Skeletal muscle satellite cell (primary cell): ENCODE results near the gene CORO7.

ENCODE experiments used
- H3K27me3 ChIP-seq: 2 replicates; pipeline ENCODE4 v1.7.0; 2013; ENCODE audit warnings: low read length; ENCODE audit not compliant: control insufficient read depth, insufficient read depth
- H3K36me3 ChIP-seq: 2 replicates; pipeline ENCODE4 v1.7.0; 2013; ENCODE audit warnings: mild to moderate bottlenecking, control low read depth, low read length; ENCODE audit not compliant: insufficient read depth
- H3K4me1 ChIP-seq: 2 replicates; pipeline ENCODE4 v1.7.0; 2013; ENCODE audit warnings: low read length; ENCODE audit not compliant: control insufficient read depth, insufficient read depth
- H3K4me2 ChIP-seq: 2 replicates; pipeline ENCODE4 v1.7.0; 2013; ENCODE audit warnings: mild to moderate bottlenecking, low read length
- H3K4me3 ChIP-seq: 2 replicates; pipeline ENCODE4 v1.7.0; 2013; ENCODE audit warnings: low read length
- H3K9ac ChIP-seq: 2 replicates; pipeline ENCODE4 v1.7.0; 2013; ENCODE audit warnings: mild to moderate bottlenecking, low read depth, low read length, moderate library complexity
- H3K9me3 ChIP-seq: replicated peaks from 2 replicates; pipeline ENCODE4 v1.7.0; 2013; ENCODE audit warnings: mild to moderate bottlenecking, control low read depth, low read length

Gene CORO7

DNA sequence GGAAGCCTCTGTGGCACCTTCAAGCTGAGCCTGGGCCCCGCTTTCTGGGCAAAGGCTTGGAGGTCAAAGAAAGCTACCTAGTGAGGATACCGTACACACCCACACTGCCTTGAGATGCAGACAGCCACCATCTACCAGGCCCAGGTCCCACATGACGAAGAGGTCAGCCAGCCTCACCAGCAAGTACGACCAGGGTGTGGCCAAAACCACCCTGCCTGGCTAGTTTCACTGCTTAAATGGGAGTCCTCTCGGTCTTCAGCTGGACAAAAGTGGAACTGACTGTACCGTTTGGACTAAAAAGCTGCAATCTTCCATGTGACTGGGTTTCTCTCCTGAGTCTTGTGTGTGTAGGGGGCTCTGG, 23.2 kb downstream of the CORO7 start:
- no peaks in the 10 kb centered on the region for H3K27me3 ChIP-seq
- H3K4me2 ChIP-seq = no peak overlapping the region
- no peaks in the 10 kb centered on the region for H3K9me3 ChIP-seq
- no peak overlapping the region for H3K4me3 ChIP-seq
- no peak overlapping the region for H3K9ac ChIP-seq
- H3K36me3 ChIP-seq = peaks cover 11% of the 10 kb centered on the region
- peaks cover 15% of the 10 kb centered on the region for H3K4me1 ChIP-seq

DNA sequence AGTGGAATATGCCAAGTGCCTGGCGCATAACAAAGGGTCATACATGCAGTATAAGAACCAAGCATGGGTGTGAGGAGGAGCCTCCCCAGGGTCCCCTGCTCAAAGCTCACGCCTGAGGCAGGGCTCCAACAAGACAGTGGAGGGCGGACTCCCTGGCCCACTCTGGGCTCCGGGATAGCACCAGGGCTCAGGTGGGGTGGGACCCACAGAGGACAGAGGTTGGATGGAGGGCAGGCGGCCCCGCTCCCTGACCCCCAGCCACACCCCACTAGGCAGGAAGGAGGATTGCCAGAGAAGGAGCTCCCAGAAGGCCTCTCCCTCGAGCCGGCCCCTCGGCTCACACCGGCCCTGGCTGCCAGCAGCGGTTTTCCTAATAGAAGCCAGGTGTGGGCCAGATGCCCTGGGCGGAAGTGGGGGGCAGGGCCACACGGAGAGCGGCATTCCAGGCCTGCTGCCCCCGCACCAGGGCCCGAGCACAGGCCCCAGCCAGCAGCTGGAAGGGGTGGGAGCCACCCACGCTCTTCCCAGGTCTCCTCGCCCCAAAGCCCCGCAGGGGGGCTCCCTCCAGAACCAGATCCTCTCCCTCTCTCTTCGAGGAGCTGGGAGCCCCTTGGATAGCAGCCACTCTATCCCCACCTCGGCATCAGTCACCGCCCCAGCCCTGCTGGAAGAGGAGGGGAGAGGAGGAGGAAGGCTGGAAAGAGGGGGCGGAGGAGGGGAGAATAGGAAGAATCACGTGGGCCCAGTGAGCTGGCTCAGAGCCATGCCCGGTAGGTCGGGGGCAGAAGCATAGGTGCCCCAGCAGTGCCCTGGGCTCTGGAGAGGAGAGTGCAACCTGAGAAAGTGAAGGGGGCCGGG, 23.8 kb downstream of the CORO7 start:
- Histone ChIP-seq H3K36me3 (peaks cover 11% of the 10 kb centered on the region), H3K4me1 (peaks cover 17% of the 10 kb centered on the region)

GRCh38 chr16:4391631-4392381, 24.6 kb downstream of the CORO7 start:
- Histone ChIP-seq H3K4me1 (peaks cover 25% of the 10 kb centered on the region), H3K36me3 (peaks cover 8% of the 10 kb centered on the region), H3K27me3 (no peaks in the 10 kb centered on the region), H3K9me3 (no peaks in the 10 kb centered on the region), H3K4me3 (no peak overlapping the region), H3K4me2 (no peak overlapping the region), H3K9ac (no peak overlapping the region)

More for the DNA sequence above, 23.8 kb downstream of the CORO7 start:
- Histone ChIP-seq H3K4me2 (no peak overlapping the region), H3K27me3 (no peaks in the 10 kb centered on the region), H3K4me3 (no peak overlapping the region), H3K9ac (no peak overlapping the region), H3K9me3 (no peaks in the 10 kb centered on the region)

DNA sequence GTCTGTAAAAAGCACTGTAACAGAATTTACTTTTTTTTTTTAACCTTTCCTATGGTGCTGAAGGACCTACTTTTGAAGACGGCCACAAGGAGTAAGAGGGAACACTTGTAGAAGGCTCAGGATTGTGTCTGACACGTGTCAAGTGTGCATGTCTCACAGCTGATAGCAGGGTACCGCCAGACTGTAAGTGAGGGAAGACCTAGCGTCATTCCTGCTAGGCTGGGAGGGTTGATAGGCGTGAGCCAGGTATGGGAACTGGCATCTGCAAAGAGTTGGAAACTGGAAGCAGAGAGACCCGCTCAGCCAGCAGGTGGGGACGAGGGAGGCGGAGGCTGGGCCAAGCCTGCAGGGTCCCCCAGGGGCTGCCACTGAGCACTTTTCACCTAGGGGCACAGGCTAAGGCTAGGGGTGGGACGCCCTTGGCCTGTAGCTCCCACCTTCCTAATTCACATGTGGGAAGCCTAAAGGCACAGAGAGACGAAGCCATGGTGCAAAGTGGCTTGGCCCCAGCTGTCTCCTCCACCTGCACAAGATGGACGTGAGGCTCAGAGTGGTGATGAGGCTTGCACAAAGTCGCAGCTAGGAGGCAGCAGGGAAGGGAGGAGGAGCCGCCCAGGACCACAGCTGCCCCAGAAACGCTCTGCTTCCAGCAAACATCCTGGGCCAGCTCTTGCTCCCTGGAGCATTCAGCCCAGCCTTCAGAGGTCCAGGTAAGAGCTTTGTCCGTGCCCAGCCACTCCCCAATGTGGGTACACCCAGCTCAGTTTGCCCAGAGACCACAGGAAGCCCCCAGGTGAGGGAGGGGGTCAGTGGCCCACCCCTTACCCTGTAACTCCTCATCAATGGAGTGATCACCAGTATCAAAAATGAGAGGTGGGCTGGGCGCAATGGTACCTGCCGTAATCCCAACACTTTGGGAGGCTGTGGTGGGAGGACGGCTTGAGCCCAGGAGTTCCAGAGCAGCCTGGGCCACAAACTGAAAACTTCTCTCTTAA, 25.8 kb downstream of the CORO7 start:
- H3K27me3 ChIP-seq = no peaks in the 10 kb centered on the region
- H3K4me1 ChIP-seq = peaks cover 37% of the 10 kb centered on the region
- H3K9me3 ChIP-seq = no peaks in the 10 kb centered on the region
- no peak overlapping the region for H3K4me3 ChIP-seq
- H3K36me3 ChIP-seq = peaks cover 8% of the 10 kb centered on the region
- H3K4me2 ChIP-seq = no peak overlapping the region
- H3K9ac ChIP-seq = no peak overlapping the region

- H3K27me3 ChIP-seq = no peaks in the 10 kb centered on the region
- peaks cover 37% of the 10 kb centered on the region for H3K4me1 ChIP-seq
- H3K9ac ChIP-seq = no peak overlapping the region
- no peaks in the 10 kb centered on the region for H3K9me3 ChIP-seq
- H3K36me3 ChIP-seq = peaks cover 8% of the 10 kb centered on the region
- no peak overlapping the region for H3K4me3 ChIP-seq
- no peak overlapping the region for H3K4me2 ChIP-seq
These were observed 27.1 kb downstream of the CORO7 start for GRCh38 chr16:4389051-4389955.

- no peak overlapping the region for H3K4me2 ChIP-seq
- H3K4me3 ChIP-seq = no peak overlapping the region
- peaks cover 37% of the 10 kb centered on the region for H3K4me1 ChIP-seq
- no peaks in the 10 kb centered on the region for H3K27me3 ChIP-seq
- H3K36me3 ChIP-seq = peaks cover 15% of the 10 kb centered on the region
- H3K9me3 ChIP-seq = no peaks in the 10 kb centered on the region
- no peak overlapping the region for H3K9ac ChIP-seq
These were observed 27.9 kb downstream of the CORO7 start for GRCh38 chr16:4388271-4389021.

- Histone ChIP-seq H3K36me3 (peaks cover 18% of the 10 kb centered on the region), H3K9me3 (no peaks in the 10 kb centered on the region), H3K27me3 (no peaks in the 10 kb centered on the region), H3K4me1 (peaks cover 31% of the 10 kb centered on the region), H3K9ac (no peak overlapping the region), H3K4me3 (no peak overlapping the region), H3K4me2 (no peak overlapping the region)
These were observed 28.6 kb downstream of the CORO7 start for GRCh38 chr16:4387781-4388180.

DNA sequence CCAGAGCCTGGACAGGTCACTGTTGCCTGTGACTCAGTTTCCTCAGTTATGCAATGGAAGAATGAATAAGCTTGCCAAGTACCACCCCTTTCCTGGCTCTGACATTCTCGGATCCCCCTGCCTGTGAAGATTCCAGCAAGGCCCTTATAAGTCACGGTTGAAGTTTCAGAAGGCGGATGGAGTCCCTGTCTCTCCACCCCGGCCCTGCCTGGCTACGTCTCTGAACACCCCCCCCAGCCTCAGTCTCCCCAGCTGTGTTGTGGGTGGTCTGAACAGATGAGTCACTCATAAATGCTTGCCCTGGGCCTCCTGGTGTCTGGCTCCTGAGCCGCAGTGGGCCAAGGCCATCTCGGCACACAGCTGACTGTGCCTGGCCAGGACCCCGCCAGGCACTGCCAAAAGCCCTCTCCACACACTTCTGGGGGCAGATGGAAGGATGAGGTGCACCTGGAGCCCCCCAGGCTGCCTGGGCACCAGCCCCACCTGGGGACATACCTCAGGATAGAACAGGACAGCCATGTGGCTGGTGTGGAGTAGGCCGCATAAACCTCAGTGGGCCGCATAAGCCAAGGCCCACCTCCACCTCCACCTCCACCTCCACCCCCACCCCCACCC, 29.3 kb downstream of the CORO7 start:
- Histone ChIP-seq H3K9ac (no peak overlapping the region), H3K4me2 (no peak overlapping the region), H3K9me3 (no peaks in the 10 kb centered on the region), H3K27me3 (no peaks in the 10 kb centered on the region), H3K36me3 (peaks cover 25% of the 10 kb centered on the region), H3K4me3 (no peak overlapping the region), H3K4me1 (peaks cover 24% of the 10 kb centered on the region)

DNA sequence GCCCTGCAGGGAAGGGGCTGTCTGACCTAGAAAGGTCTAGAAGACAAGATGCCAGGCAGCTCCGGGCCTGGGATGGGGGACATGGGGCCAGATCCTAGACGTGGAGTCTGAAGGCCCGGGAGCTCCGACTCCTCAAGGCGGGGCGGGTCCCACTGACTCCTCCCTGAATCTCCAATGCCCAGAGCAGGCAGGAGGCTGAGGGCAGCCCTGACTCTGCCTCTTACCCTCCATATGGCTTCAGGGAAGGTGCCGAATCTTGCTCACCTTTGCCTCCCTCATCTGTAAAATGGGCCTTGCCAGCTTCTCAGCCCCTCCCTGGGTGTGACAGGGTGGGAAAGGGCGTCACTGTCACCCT, 30.0 kb downstream of the CORO7 start:
- H3K4me2 ChIP-seq = no peak overlapping the region
- H3K4me1 ChIP-seq = peaks cover 24% of the 10 kb centered on the region
- H3K9me3 ChIP-seq = no peaks in the 10 kb centered on the region
- peaks cover 31% of the 10 kb centered on the region for H3K36me3 ChIP-seq
- H3K4me3 ChIP-seq = no peak overlapping the region
- H3K27me3 ChIP-seq = no peaks in the 10 kb centered on the region
- H3K9ac ChIP-seq = no peak overlapping the region
